ENCODE results near the gene MEFV.
"Not testable (repeated sequence)": the region's sequence is repeated elsewhere in the genome, so short reads cannot be mapped to it uniquely, and the experiment has no call there.

Gene MEFV, protein sequence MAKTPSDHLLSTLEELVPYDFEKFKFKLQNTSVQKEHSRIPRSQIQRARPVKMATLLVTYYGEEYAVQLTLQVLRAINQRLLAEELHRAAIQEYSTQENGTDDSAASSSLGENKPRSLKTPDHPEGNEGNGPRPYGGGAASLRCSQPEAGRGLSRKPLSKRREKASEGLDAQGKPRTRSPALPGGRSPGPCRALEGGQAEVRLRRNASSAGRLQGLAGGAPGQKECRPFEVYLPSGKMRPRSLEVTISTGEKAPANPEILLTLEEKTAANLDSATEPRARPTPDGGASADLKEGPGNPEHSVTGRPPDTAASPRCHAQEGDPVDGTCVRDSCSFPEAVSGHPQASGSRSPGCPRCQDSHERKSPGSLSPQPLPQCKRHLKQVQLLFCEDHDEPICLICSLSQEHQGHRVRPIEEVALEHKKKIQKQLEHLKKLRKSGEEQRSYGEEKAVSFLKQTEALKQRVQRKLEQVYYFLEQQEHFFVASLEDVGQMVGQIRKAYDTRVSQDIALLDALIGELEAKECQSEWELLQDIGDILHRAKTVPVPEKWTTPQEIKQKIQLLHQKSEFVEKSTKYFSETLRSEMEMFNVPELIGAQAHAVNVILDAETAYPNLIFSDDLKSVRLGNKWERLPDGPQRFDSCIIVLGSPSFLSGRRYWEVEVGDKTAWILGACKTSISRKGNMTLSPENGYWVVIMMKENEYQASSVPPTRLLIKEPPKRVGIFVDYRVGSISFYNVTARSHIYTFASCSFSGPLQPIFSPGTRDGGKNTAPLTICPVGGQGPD

DNA sequence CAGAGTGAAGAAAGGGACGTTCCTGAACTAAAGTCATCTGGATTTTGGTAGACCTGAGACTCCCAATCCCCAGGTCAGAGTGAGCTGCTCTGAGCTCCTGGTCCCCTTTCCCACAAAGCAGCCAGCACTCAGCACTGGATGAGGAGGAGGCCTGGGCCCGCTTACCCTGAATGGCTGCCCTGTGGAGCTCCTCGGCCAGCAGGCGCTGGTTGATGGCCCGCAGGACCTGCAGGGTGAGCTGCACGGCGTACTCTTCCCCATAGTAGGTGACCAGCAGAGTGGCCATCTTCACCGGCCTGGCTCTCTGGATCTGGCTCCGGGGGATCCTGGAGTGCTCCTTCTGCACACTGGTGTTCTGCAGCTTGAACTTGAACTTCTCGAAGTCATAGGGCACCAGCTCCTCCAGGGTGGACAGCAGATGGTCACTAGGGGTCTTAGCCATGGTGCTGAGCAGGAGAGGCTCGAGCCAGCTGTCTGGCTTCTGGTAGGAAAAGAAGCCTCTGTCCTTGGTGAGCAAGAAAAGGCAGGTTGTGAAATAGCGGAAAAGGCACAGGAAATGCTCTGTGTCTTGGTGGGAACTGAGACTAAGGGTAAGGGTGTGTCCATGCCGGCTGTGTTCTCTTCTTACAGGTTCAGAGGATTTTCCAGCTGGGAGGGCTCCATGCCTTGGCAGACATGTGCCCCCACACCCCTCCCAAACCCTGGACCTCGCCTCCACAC, at the start of gene MEFV:
Gene MEFV, minus strand, starts transcription at position 488 of the 720 bp plus-strand sequence. Its CDS starts 46 bp downstream, at position 442.
- DNase-seq, result no peak

- DNase-seq, result no peak
These were observed 49.6 kb upstream of the MEFV start for GRCh38 chr16:3306078-3306477.

DNA sequence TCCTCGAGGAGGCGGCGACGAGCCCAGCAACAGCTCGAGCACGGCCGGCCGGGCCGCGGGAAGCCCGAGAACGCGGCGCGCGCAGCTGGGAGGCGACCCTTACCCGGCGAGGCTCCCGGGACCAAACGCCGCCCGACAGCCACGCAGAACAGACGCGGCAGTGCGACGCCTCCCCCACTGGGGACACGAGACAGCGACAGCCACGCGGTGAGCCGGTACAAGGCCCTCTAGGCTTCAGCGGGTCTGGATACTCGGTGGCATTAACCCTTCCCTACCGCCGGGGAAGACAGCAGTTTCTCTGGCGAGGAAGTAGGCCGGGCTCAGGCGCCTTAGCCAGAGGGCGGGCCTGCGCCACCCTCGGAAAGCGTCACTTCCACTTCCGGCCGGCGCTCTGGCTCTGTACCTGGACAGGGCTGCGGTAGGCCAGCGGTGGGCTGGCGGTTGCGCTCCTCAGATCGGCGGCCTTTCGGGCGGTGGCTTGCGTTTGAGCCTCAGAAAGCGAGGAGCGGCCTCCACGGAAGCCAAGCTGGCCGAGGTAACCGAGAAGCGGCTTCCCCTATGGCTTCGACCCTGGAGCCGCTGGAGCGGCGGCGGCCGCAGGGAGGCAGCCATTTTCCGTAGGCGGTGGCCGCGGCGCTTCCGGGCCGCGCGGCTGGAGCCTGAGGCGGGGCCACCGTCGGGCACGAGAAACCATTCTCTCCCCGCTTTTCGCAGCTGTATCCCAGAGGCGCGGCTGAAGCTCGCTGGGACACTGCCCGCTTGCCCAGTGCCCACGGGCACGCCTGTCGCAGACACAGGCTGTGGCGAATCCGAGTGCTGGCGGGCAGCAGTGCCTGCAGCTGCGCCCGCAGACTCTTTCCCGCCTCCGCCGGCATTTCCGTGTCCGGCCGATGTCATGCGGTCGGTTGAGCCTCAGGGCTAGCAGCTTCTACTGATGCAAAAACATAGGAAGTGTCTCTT, 49.0 kb upstream of the MEFV start, which contains the start of the genes TIGD7 and ZNF75A:
Gene TIGD7, minus strand, starts transcription at position 322 of the 960 bp plus-strand sequence. CDS start 4,816 bp downstream, outside the sequence.
Gene ZNF75A, plus strand, starts transcription at position 389 of the 960 bp plus-strand sequence. CDS start 2,932 bp downstream, outside the sequence.
- peak; percentile 70 to 77 for DNase-seq

DNA sequence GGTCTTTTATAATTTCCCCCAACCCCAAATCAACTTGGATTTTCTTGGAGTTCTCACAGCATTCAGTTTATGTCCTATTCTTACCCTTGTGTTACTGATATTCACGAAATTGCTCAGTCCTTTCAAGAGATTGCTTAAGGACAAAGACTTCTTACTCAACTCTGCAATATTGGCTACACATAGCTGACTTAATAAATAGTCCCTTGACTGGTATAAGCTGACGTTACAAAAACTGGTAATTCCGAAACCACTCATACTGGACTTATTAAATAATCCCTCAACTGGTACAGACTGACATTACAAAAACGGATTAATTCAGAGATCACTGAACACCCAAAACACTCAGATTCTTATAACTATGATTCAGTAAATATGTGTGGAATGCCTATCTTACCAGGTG, 47.9 kb upstream of the MEFV start:
- DNase-seq, result no peak

DNA sequence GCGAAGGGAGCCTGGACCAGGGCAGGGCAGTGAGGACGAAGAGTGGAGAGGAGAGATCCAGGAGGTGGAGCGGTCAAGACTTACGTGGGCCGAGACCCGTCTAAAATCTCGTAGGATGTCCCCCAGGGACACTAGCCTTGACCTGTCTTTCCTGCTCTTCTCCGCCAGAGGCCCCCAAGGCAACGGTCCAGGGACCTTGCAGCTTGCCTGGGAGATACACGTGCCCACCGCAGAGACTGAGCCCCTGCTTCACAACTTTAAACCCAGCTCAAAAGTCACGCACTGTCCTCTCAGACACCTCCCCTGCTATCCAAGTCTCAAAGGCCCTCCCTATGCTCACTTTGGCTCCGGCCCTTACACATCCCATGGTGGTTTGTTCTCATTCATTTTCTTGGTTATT, 39.4 kb upstream of the MEFV start:
- no peak for DNase-seq

- no peak for DNase-seq
These were observed 38.8 kb upstream of the MEFV start for GRCh38 chr16:3295209-3295608.

GRCh38 chr16:3292604-3293003, 36.2 kb upstream of the MEFV start:
- DNase-seq, result no peak

DNA sequence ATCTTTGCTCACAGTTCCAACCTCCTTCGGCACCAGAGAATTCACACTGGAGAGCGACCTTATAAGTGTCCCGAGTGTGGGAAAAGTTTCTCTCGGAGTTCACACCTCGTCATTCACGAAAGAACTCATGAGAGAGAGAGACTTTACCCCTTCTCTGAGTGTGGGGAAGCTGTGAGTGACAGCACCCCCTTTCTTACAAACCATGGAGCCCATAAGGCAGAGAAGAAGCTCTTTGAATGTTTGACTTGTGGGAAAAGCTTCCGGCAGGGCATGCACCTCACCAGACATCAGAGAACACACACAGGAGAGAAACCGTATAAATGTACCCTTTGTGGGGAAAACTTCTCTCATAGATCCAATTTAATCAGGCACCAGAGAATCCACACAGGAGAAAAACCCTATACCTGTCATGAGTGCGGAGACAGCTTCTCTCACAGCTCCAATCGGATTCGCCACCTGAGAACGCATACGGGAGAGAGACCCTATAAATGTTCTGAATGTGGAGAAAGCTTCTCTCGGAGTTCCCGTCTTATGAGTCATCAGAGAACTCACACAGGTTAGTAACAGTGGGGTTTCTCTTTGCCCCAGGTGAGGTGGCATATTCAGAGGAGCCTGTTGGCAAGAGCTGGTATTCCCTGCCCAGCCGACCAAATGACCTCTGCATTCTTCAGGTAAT, 33.7 kb upstream of the MEFV start:
- no peak for DNase-seq

GRCh38 chr16:3285131-3285530, 28.7 kb upstream of the MEFV start:
- no peak for DNase-seq

DNA sequence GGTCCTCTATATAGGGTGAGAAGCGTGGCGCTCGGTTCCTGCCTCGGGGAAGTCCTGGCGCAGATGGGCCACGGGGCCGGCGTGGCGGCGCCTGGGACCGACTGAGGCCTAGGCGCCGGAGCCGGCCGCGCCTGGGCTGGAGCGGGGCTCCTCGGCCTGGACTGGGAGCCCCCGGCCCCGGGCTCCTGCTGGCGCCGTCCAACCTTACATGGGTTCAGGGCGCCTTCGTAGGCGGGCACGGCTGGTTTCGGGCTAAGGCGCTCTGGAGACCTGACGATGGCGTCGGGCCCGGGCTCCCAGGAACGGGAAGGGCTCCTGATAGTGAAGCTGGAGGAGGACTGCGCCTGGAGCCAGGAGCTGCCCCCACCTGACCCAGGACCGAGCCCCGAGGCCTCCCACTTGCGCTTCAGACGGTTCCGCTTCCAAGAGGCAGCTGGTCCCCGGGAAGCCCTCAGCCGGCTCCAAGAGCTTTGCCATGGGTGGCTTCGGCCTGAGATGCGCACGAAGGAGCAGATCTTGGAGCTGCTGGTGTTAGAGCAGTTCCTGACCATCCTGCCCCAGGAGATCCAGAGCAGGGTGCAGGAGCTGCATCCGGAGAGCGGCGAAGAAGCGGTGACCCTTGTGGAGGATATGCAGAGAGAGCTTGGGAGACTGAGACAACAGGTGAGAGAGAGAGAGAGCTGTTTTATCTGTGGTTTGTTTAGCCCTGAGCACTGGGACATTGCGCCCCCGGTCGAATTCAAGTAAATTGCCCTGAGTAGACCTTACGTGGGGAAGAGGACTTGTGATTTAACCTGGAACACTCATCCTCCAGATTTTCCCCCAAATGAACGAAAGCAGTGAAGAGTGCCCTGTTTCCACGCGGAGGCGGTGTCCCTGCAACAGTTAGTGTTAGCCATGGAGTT, 27.4 kb upstream of the MEFV start:
- DNase-seq, result peak in 1 of 2 experiments; percentile 4

- DNase-seq, result peak; percentile 92 to 94
These were observed 26.5 kb upstream of the MEFV start, which contains the start of gene ZNF263 for GRCh38 chr16:3282730-3283542. Gene ZNF263 (plus strand): TSS chr16:3283491. CDS start chr16:3283819, 328 bp downstream.

DNA sequence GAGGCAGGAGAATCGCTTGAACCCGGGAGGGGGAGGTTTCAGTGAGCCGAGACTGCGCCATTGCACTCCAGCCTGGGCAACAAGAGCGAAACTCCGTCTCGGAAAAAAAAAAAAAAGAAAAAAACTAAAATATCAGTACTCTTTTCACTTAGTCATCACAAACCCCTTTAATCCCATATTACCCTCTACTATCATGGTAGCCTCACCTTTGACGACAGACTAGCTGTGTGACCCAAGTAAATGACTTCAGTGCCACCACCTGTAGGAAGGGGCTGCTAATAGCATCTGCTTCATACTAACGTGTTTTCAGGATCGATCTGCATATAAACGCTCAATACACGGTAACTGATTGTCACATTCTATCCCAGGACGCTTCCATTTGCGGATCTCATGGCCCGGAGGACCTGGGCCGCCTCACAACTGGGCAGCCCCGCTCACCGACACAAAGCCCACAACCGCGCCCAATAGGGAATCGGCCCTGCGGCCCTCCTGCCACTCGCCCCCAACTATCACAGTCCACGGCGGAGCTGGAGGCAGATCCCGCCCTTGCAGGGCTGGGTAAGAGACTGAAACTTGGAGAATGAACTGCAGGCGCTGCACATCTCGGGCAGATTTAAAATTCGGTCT, 25.8 kb upstream of the MEFV start:
- no peak for DNase-seq

- DNase-seq, result no peak
These were observed 24.9 kb upstream of the MEFV start for GRCh38 chr16:3281222-3281820.

- no peak for DNase-seq
These were observed 20.2 kb upstream of the MEFV start for GRCh38 chr16:3276679-3277078.

DNA sequence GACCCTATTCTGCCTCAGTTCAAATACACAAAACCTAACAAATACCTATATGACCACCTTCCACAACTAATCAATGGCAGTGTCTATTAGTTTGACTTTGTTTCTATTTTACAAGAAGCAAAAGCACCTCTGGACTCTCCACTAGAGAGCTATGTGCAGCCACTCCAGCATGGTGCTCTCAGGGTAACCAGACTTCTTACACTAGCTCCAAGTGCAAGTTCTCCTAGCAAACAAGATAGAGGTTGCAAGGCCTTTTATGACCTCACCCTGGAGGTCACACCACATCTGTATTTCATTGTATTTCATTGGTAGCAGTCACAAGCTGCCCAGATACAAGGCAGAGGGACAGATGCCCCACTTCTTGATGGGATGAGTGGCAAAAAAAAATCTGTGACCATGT, 18.5 kb upstream of the MEFV start:
- no peak for DNase-seq

- DNase-seq, result no peak
These were observed 18.1 kb upstream of the MEFV start for GRCh38 chr16:3274490-3274889.

GRCh38 chr16:3271281-3271680, 14.8 kb upstream of the MEFV start:
- not testable (repeated sequence) for DNase-seq

DNA sequence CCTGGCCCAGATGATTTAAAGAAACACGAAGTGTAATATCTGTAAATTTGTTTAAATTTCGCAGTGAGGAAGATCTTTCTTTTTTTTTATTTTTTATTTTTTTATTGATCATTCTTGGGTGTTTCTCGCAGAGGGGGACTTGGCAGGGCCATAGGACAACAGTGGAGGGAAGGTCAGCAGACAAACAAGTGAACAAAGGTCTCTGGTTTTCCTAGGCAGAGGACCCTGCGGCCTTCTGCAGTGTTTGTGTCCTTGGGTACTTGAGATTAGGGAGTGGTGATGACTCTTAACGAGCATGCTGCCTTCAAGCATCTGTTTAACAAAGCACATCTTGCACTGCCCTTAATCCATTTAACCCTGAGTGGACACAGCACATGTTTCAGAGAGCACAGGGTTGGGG, 14.3 kb upstream of the MEFV start:
- DNase-seq, result not testable (repeated sequence)

Measured in activated CD4-positive, alpha-beta T cell treated with anti-CD3 and anti-CD28 coated beads, Interleukin-2, amount 50 U/mL, for 4 hours (primary cell).